Panc1 (cell line): ENCODE results near the gene LY6G5B. TPM values are rescaled to one million over a fixed set of nuclear protein-coding genes. Genes with fewer than 3 reads are reported as not detected.

Experiments
- ATAC-seq: fragments of 200-7000 bp; cut with Tn5 transposase; 2 replicates; pipeline ENCODE4 v1.9.1; 2020; ENCODE audit warnings: mild to moderate bottlenecking, moderate library complexity
- BruUV-seq: library from RNA; stranded (reverse); fragments of 400-500 nt; replicated peaks from 2 replicates; lab custom pipeline; 2021; lab: Mats Ljungman, UMichigan
- CTCF ChIA-PET: fragments of 300-600 bp; sonication (Branson Sonifier 250); formaldehyde crosslinking; loops from one replicate; lab custom pipeline; 2022; ENCODE audit warnings: antibody characterized with exemption; lab: Charles Lee
- POLR2A ChIA-PET: fragments of 300-600 bp; sonication (Branson Sonifier 250); formaldehyde crosslinking; loops from one replicate; lab custom pipeline; 2022; ENCODE audit warnings: antibody characterized with exemption; lab: Charles Lee
- DNase-seq: peaks from one replicate; pipeline ENCODE4 v3.0.0-alpha.2; 2010; ENCODE audit warnings: low read depth, low spot score
- H3K27ac ChIP-seq: 2 replicates; pipeline ENCODE4 v1.5.1; 2011; ENCODE audit warnings: mild to moderate bottlenecking, low read length, inconsistent platforms
- H3K27me3 ChIP-seq: fragments of 200-500 bp; sonication (Bioruptor generic); 2 replicates; pipeline ENCODE4 v1.6.0; 2014; ENCODE audit warnings: low read length, inconsistent platforms; ENCODE audit not compliant: control insufficient read depth, insufficient read depth
- H3K36me3 ChIP-seq: fragments of 200-500 bp; sonication (Bioruptor generic); 2 replicates; pipeline ENCODE4 v1.5.1; 2014; ENCODE audit warnings: inconsistent platforms, mild to moderate bottlenecking, low read length, moderate library complexity; ENCODE audit not compliant: control insufficient read depth, insufficient read depth
- H3K4me1 ChIP-seq: 2 replicates; pipeline ENCODE4 v1.5.1; 2011; ENCODE audit warnings: inconsistent platforms, mild to moderate bottlenecking, low read length, moderate library complexity; ENCODE audit not compliant: control insufficient read depth, insufficient read depth
- H3K4me3 ChIP-seq, 2 experiments: 2 replicates each; pipeline ENCODE4 v1.5.1; 2011 to 2012; ENCODE audit warnings: low read depth in 2 of 2, low read length in 2 of 2, mild to moderate bottlenecking in 2 of 2, inconsistent platforms in 1 of 2, moderate library complexity in 1 of 2
- H3K9me3 ChIP-seq: fragments of 200-500 bp; sonication (Bioruptor generic); 2 replicates; pipeline ENCODE4 v1.5.1; 2014; ENCODE audit warnings: low read depth, mild to moderate bottlenecking, inconsistent platforms, low read length, moderate library complexity; ENCODE audit not compliant: control insufficient read depth, insufficient read depth
- CTCF ChIP-seq: fragments of 450-650 bp; IDR thresholded peaks from 2 replicates; pipeline ENCODE4 v1.5.1; 2017; ENCODE audit warnings: mild to moderate bottlenecking
- POLR2AphosphoS5 ChIP-seq: IDR thresholded peaks from 2 replicates; pipeline ENCODE4 v1.6.1; 2012; ENCODE audit warnings: mild to moderate bottlenecking, low read depth, low read length, moderate library complexity
- REST ChIP-seq, 2 experiments: IDR thresholded peaks; 2 replicates each; pipeline ENCODE4 v1.6.1; 2011 to 2012; ENCODE audit warnings: low read depth in 2 of 2, control low read depth in 1 of 2, low read length in 1 of 2, mild to moderate bottlenecking in 1 of 2, moderate library complexity in 1 of 2; ENCODE audit not compliant: insufficient read depth in 1 of 2
- SIN3A ChIP-seq: IDR thresholded peaks from 2 replicates; pipeline ENCODE4 v1.6.1; 2012; ENCODE audit warnings: low read depth, mild to moderate bottlenecking, low read length, moderate library complexity, borderline replicate concordance; ENCODE audit not compliant: insufficient read depth
- TCF7L2 ChIP-seq: IDR thresholded peaks from 2 replicates; pipeline ENCODE4 v1.6.1; 2011; ENCODE audit warnings: mild to moderate bottlenecking, low read depth, low read length, inconsistent platforms
- in situ Hi-C: cut with HindIII; loops from 2 replicates; pipeline ENCODE4 v1.10.0; 2016; ENCODE audit warnings: low sequenced_read_pairs, low pct_unique_long_range_greater_than_20kb
- intact Hi-C: fragments of 100-400 bp; cut with micrococcal nuclease; formaldehyde crosslinking; loops from one replicate; pipeline ENCODE4 v1.10.0; 2022; ENCODE audit not compliant: unreplicated experiment
- total RNA-seq: library from RNA; stranded (reverse); gene quantifications from one replicate; pipeline ENCODE4 v1.2.1, GENCODE V29; 2021; ENCODE audit not compliant: unreplicated experiment

Gene LY6G5B
- total RNA-seq, 1 experiment from 2014 or later = 21.2 TPM

GRCh38 chr6:31627690-31628287, 42.0 kb upstream of the LY6G5B start:
- no peak overlapping the region for H3K27ac ChIP-seq
- no peak for DNase-seq
- intact Hi-C loops = no loop called here
- in situ Hi-C loops = no loop called here
- no peak overlapping the region for H3K4me3 ChIP-seq
- CTCF ChIA-PET = no interaction called here
- no peak for TF ChIP-seq TCF7L2
- TF ChIP-seq CTCF = no peak
- TF ChIP-seq POLR2AphosphoS5 = no peak; the same call in 1 of the 2 replicates
- no peak for TF ChIP-seq SIN3A
- peaks cover 53% of the 10 kb centered on the region for H3K36me3 ChIP-seq
- BruUV-seq = no TSS peak
- H3K27me3 ChIP-seq = no peaks in the 10 kb centered on the region
- H3K4me1 ChIP-seq = peaks cover 3% of the 10 kb centered on the region
- no peak for ATAC-seq
- H3K9me3 ChIP-seq = no peaks in the 10 kb centered on the region
- POLR2A ChIA-PET = no interaction called here

- ATAC-seq (no peak), DNase-seq (no peak)
- Histone ChIP-seq H3K4me1 (no peaks in the 10 kb centered on the region), H3K36me3 (peaks cover 56% of the 10 kb centered on the region), H3K27ac (no peak overlapping the region), H3K27me3 (no peaks in the 10 kb centered on the region), H3K9me3 (no peaks in the 10 kb centered on the region), H3K4me3 (no peak overlapping the region)
- BruUV-seq = no TSS peak
- in situ Hi-C loops (no loop called here), intact Hi-C loops (no loop called here)
- ChIA-PET CTCF (interaction anchor here (0.6 kb wide), 1 partner anchor 310 kb away, joined by 9 read pairs; no protein-coding TSS in a partner anchor), POLR2A (no interaction called here)
- TF ChIP-seq CTCF = no peak
- no peak for TF ChIP-seq POLR2AphosphoS5
- TF ChIP-seq TCF7L2 = no peak
- TF ChIP-seq REST (IDR thresholded peaks at IDR 0.05; ENCODE audit: insufficient read depth in 1 of 2, low read depth in 2 of 2, low read length in 1 of 2) = no peak
- no peak for TF ChIP-seq SIN3A
These were observed 40.8 kb upstream of the LY6G5B start for GRCh38 chr6:31629014-31629413.
